Ovary (tissue), 3 donors: Measurements from ENCODE around the gene PRKCE.
A peak's percentile ranks its signal among the peaks of the same experiment; 100 is the strongest.

Source experiments
- CTCF ChIP-seq, 3 donors: fragments of 450-650 bp in 2 of 3; fragments of 200-600 bp in 1 of 3; IDR thresholded peaks; one replicate each; pipeline versions ENCODE4 v1.5.1 to v1.8.0; 2016 to 2022; ENCODE audit warnings: antibody characterized with exemption in 3 of 3, mild to moderate bottlenecking in 1 of 3
- POLR2A ChIP-seq: fragments of 450-650 bp; IDR thresholded peaks from one replicate; pipeline ENCODE4 v1.6.1; 2017; ENCODE audit warnings: antibody characterized with exemption, mild to moderate bottlenecking, moderate library complexity
- donor health status: DM: no; HTN: no; CAD: no.

GRCh38 chr2:45650851-45651414 is 542 bp upstream of the PRKCE start:
- TF ChIP-seq CTCF (IDR thresholded peaks at IDR 0.05) (peak; percentile 22 to 85 (median 80)), POLR2A (peak; percentile 89)
